H1 (cell line): ENCODE measurements around the gene SLC2A4RG. TPM values are rescaled to one million over a fixed set of nuclear protein-coding genes. Genes with fewer than 3 reads are reported as not detected.

Experiments
- CTCF ChIA-PET: fragments of 300-600 bp; sonication (Branson Sonifier 250); formaldehyde crosslinking; loops from one replicate; lab custom pipeline; 2021; ENCODE audit not compliant: partially characterized antibody; lab: Charles Lee
- POLR2A ChIA-PET: fragments of 300-600 bp; sonication (Branson Sonifier 250); formaldehyde crosslinking; loops from one replicate; lab custom pipeline; 2021; ENCODE audit warnings: inconsistent platforms; ENCODE audit not compliant: partially characterized antibody; lab: Charles Lee
- DNase-seq, 2 experiments: peaks; one replicate each; pipeline versions ENCODE4 v3.0.0 to v3.0.0-alpha.2; 2010 to 2022; ENCODE audit warnings: low spot score in 2 of 2, low read depth in 1 of 2, mixed read lengths in 1 of 2
- FAIRE-seq: peaks from 2 replicates; lab custom pipeline; 2011; peaks lifted over from hg19 to GRCh38; lab: Jason Lieb, UNC
- H2AFZ ChIP-seq: 2 replicates; pipeline ENCODE4 v1.8.1; 2012; ENCODE audit warnings: low read length, inconsistent platforms
- H2AK5ac ChIP-seq: 2 replicates; pipeline ENCODE4 v1.6.1; 2013; ENCODE audit warnings: low read depth, low read length
- H2BK120ac ChIP-seq: replicated peaks from 2 replicates; pipeline ENCODE3; 2013; ENCODE audit warnings: low read depth, low read length, inconsistent platforms
- H2BK12ac ChIP-seq: 2 replicates; pipeline ENCODE4 v1.6.1; 2013; ENCODE audit warnings: low read depth, low read length
- H2BK15ac ChIP-seq: 2 replicates; pipeline ENCODE4 v1.6.1; 2013; ENCODE audit warnings: low read length
- H2BK20ac ChIP-seq: 2 replicates; pipeline ENCODE4 v1.6.1; 2013; ENCODE audit warnings: low read length
- H2BK5ac ChIP-seq: 2 replicates; pipeline ENCODE4 v1.6.1; 2013; ENCODE audit warnings: low read depth, low read length
- H3K14ac ChIP-seq: 2 replicates; pipeline ENCODE4 v1.6.1; 2013; ENCODE audit warnings: inconsistent platforms; ENCODE audit not compliant: insufficient read length
- H3K18ac ChIP-seq: 2 replicates; pipeline ENCODE4 v1.6.1; 2013; ENCODE audit warnings: low read length; ENCODE audit errors: extremely low read depth
- H3K23ac ChIP-seq: 2 replicates; pipeline ENCODE4 v1.6.1; 2013; ENCODE audit warnings: inconsistent platforms; ENCODE audit not compliant: insufficient read length
- H3K23me2 ChIP-seq: 2 replicates; pipeline ENCODE4 v1.6.1; 2013; ENCODE audit warnings: low read depth, low read length
- H3K27ac ChIP-seq: 2 replicates; pipeline ENCODE4 v1.6.1; 2011; ENCODE audit warnings: low read depth, low read length, inconsistent platforms
- H3K27me3 ChIP-seq, 4 experiments: replicated peaks in 1 of 4; 1 replicate in 1 of 4; 2 replicates in 3 of 4; pipeline versions ENCODE4 v1.6.1 to v1.8.1; 2011 to 2013; ENCODE audit warnings: low read length in 3 of 4, mild to moderate bottlenecking in 3 of 4, inconsistent platforms in 2 of 4, mixed read lengths in 2 of 4, moderate library complexity in 1 of 4; ENCODE audit not compliant: control insufficient read depth in 3 of 4, insufficient read depth in 3 of 4; ENCODE audit errors: extremely low read depth in 1 of 4
- H3K36me3 ChIP-seq, 4 experiments: 2 replicates each; pipeline versions ENCODE4 v1.6.1 to v1.8.1; 2011 to 2013; ENCODE audit warnings: mild to moderate bottlenecking in 4 of 4, low read length in 3 of 4, moderate library complexity in 2 of 4, control low read depth in 1 of 4, inconsistent platforms in 1 of 4; ENCODE audit not compliant: insufficient read depth in 4 of 4, control insufficient read depth in 2 of 4
- H3K4ac ChIP-seq: replicated peaks from 2 replicates; pipeline ENCODE3; 2013; ENCODE audit warnings: low read length, low read depth, mixed read lengths, inconsistent platforms; ENCODE audit not compliant: insufficient read length
- H3K4me1 ChIP-seq, 4 experiments: replicated peaks in 1 of 4; 1 replicate in 1 of 4; 2 replicates in 3 of 4; pipeline versions ENCODE4 v1.6.1 to v1.8.1; 2011 to 2013; ENCODE audit warnings: low read length in 3 of 4, inconsistent platforms in 2 of 4, mixed read lengths in 1 of 4; ENCODE audit not compliant: insufficient read depth in 4 of 4, control insufficient read depth in 3 of 4
- H3K4me2 ChIP-seq, 2 experiments: 2 replicates each; pipeline versions ENCODE4 v1.6.1 to v1.8.1; 2011 to 2013; ENCODE audit warnings: low read depth in 2 of 2, low read length in 2 of 2, control low read depth in 1 of 2, inconsistent platforms in 1 of 2, mild to moderate bottlenecking in 1 of 2; ENCODE audit not compliant: insufficient read depth in 1 of 2
- H3K4me3 ChIP-seq, 4 experiments: fragments of 200-600, 300-600 bp in 1 of 4; sonication (generic), shearing (Covaris generic), sonication (Bioruptor Twin) in 1 of 4; 2 replicates each; pipeline versions ENCODE4 v1.5.1 to v1.8.1; 2011 to 2016; ENCODE audit warnings: low read length in 4 of 4, low read depth in 3 of 4, control low read depth in 2 of 4, inconsistent platforms in 2 of 4, mild to moderate bottlenecking in 2 of 4, mixed read lengths in 1 of 4, moderate library complexity in 1 of 4; ENCODE audit not compliant: insufficient read depth in 2 of 4; ENCODE audit errors: extremely low read depth in 1 of 4
- H3K56ac ChIP-seq: replicated peaks from 2 replicates; pipeline ENCODE3; 2013; ENCODE audit warnings: low read depth, mild to moderate bottlenecking, mixed read lengths, low read length, inconsistent platforms; ENCODE audit not compliant: insufficient read length
- H3K79me1 ChIP-seq: 2 replicates; pipeline ENCODE4 v1.6.1; 2013; ENCODE audit warnings: low read depth, low read length, control low read depth
- H3K79me2 ChIP-seq, 2 experiments: 2 replicates each; pipeline versions ENCODE4 v1.6.1 to v1.8.1; 2012 to 2013; ENCODE audit warnings: low read length in 2 of 2, mild to moderate bottlenecking in 2 of 2, inconsistent platforms in 1 of 2; ENCODE audit not compliant: insufficient read depth in 2 of 2, control insufficient read depth in 1 of 2
- H3K9ac ChIP-seq, 4 experiments: replicated peaks in 1 of 4; 1 replicate in 1 of 4; 2 replicates in 3 of 4; pipeline versions ENCODE4 v1.6.1 to v1.8.1; 2011 to 2013; ENCODE audit warnings: low read depth in 3 of 4, low read length in 3 of 4, control low read depth in 2 of 4, mild to moderate bottlenecking in 2 of 4, moderate library complexity in 2 of 4, inconsistent platforms in 1 of 4; ENCODE audit errors: extremely low read depth in 1 of 4
- H3K9me3 ChIP-seq, 2 experiments: 2 replicates each; pipeline versions ENCODE4 v1.6.1 to v1.8.1; 2012 to 2013; ENCODE audit warnings: mild to moderate bottlenecking in 2 of 2, moderate library complexity in 2 of 2, control low read depth in 1 of 2, inconsistent platforms in 1 of 2, low read depth in 1 of 2, low read length in 1 of 2, mixed read lengths in 1 of 2; ENCODE audit not compliant: insufficient read depth in 2 of 2
- H4K20me1 ChIP-seq, 2 experiments: replicated peaks in 1 of 2; 2 replicates each; pipeline versions ENCODE3 to v1.8.1; 2011 to 2013; ENCODE audit warnings: inconsistent platforms in 2 of 2, low read length in 2 of 2, mild to moderate bottlenecking in 1 of 2; ENCODE audit not compliant: insufficient read depth in 2 of 2, control insufficient read depth in 1 of 2
- H4K5ac ChIP-seq: 2 replicates; pipeline ENCODE4 v1.6.1; 2013; ENCODE audit warnings: low read length, low read depth, mixed read lengths, inconsistent platforms; ENCODE audit not compliant: insufficient read length
- H4K8ac ChIP-seq: 2 replicates; pipeline ENCODE4 v1.8.0; 2013; ENCODE audit warnings: mild to moderate bottlenecking, moderate library complexity, low read length, inconsistent platforms; ENCODE audit not compliant: insufficient read depth; ENCODE audit errors: extremely low read depth
- H4K91ac ChIP-seq: replicated peaks from 2 replicates; pipeline ENCODE3; 2013; ENCODE audit warnings: low read length, mixed read lengths, inconsistent platforms; ENCODE audit not compliant: insufficient read length
- MAFK ChIP-seq: IDR thresholded peaks from 2 replicates; pipeline ENCODE4 v1.6.1; 2012; ENCODE audit warnings: low read depth, mild to moderate bottlenecking, improper control_type of control experiment, low read length
- WGBS, 2 experiments: shearing (Covaris generic) in 1 of 2; methylation state at CpG; one replicate each; pipeline versions ENCODE4 v1.1.6 to v1.1.7; 2013 to 2015; ENCODE audit warnings: low lambda C conversion rate in 2 of 2, mixed read lengths in 2 of 2, inconsistent platforms in 1 of 2, low coverage in 1 of 2, missing lambda C conversion rate in 1 of 2; ENCODE audit not compliant: insufficient replicate concordance in 2 of 2, insufficient coverage in 1 of 2, insufficient read length in 1 of 2; ENCODE audit errors: extremely low coverage in 1 of 2, missing lambda C conversion rate in 1 of 2; 5-methylcytosine and 5-hydroxymethylcytosine counted together
- polyA plus RNA-seq, 7 experiments: library from polyadenylated mRNA; depleted of rRNA in 3 of 7; stranded (reverse) in 5 of 7; unstranded in 2 of 7; fragments of >200 nt in 5 of 7; fragments of 200-250 nt in 2 of 7; gene quantifications; 1 replicate in 5 of 7; 2 replicates in 1 of 7; 4 replicates in 1 of 7; pipeline versions ENCODE4 v1.2.1 to v1.2.3, GENCODE V29; 2011 to 2013; ENCODE audit warnings: missing spikeins in 2 of 7, mixed read lengths in 2 of 7
- total RNA-seq: library from RNA; stranded (reverse); fragmentation: NEBNext Ultra II Directional; extraction: Animal tissue kit (Norgen Biotek cat#: 25700); gene quantifications from 2 replicates; pipeline ENCODE4 v1.2.1, GENCODE V29; 2021

The SLC2A4RG gene
- total and polyA plus RNA-seq, 2 of the 8 experiments (the other 6 are each of a cell fraction or from before 2014, with no cell fraction given): 15.9 to 29.1 TPM

DNA sequence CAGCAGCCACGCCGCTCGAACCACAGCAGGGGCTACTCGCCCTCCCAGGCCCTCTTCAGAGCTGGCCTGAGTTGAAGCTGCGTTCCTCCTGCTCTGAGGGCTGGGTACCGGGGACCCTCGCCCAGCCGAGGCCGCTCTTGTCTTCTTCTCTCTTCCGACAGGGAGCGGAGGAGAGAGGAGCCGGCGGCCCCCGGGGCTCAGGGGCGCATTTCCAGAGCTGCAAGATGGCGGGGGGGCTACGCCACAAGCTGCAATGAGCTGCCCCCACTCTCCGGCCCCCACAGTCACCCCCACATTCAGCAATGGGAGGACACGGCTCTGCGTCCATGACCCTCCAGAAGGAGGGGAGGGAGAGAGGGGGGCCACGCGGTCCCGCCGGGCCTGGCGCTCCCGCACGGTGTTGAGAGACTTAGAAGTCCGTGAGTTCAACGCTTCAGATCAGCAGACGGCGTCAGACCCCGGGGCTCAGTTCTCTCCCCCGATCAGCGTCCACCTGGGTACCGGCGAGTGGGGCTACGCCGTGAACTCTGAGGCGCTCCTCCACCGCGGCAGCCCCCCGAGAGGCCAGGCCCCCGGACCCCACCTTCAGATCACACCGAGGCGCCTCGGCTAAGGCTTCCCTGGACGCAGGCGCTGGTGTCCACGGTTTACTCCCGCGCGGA, 31.6 kb downstream of the SLC2A4RG start:
- Histone ChIP-seq H4K5ac (no peak overlapping the region), H3K23ac (no peak overlapping the region), H3K79me1 (peaks cover 4% of the 10 kb centered on the region; the same call in 1 of the 2 replicates), H2AFZ (no peak overlapping the region), H3K4ac (no peak overlapping the region), H2BK20ac (no peak overlapping the region), H4K20me1 (peaks cover 2 to 9% of the 10 kb centered on the region in 2 experiments), H3K79me2 (peaks cover 0 to 4% of the 10 kb centered on the region in 2 experiments; a peak in 1 of 4 replicates), H3K23me2 (peaks cover 7% of the 10 kb centered on the region; the same call in 1 of the 2 replicates), H2BK5ac (no peak overlapping the region), H4K91ac (no peak overlapping the region), H3K27ac (no peak overlapping the region), H3K9me3 (no peaks in the 10 kb centered on the region), H3K27me3 (no peaks in the 10 kb centered on the region), H3K36me3 (peaks cover 0 to 4% (median 0%) of the 10 kb centered on the region in 4 experiments; a peak in 2 of 8 replicates), H3K4me2 (no peak overlapping the region), H3K9ac (no peak overlapping the region), H2AK5ac (no peak overlapping the region), H3K14ac (no peak overlapping the region), H3K4me3 (no peak overlapping the region), H2BK12ac (no peak overlapping the region), H3K4me1 (peaks cover 0 to 9% (median 6%) of the 10 kb centered on the region in 4 experiments; a peak in 5 of 7 replicates), H2BK15ac (no peak overlapping the region), H3K18ac (no peak overlapping the region), H4K8ac (peak overlapping the region; percentile 51; the same call in 1 of the 2 replicates)
- 95% methylated on average over 43 of the region's 52 CpGs; no CpG with 5 or more reads in 1 of the 2 experiments for WGBS, 2 experiments
- FAIRE-seq (no peak), DNase-seq (no peak)
- ChIA-PET POLR2A (no interaction called here), CTCF (interaction anchor here (0.6 to 10.7 kb wide), 3 partner anchors 18 to 138 kb away, joined by 4 to 191 read pairs (median 6); no protein-coding TSS in a partner anchor)
- TF ChIP-seq MAFK: no peak
- TF ChIP-seq, all 59 proteins: peak for 0
- Histone ChIP-seq H3K56ac (no peak overlapping the region), H2BK120ac (no peak overlapping the region)
